ENCODE data around the gene ITGA2B. TPM values are rescaled to one million over a fixed set of nuclear protein-coding genes. Genes with fewer than 3 reads are reported as not detected.

Gene ITGA2B
- total RNA-seq (2021) (0.62 and 1.0 TPM in 2 replicates), Bru-seq, nascent RNA (percentile 23 among the genes with signal in this experiment), BruChase-seq, experiment 1, labeled RNA remaining after a 2-hour chase (percentile 20 among the genes with signal in this experiment), BruChase-seq, experiment 2, labeled RNA remaining after a 6-hour chase (percentile 29 among the genes with signal in this experiment)
- long read RNA-seq, partial matches to known transcripts = 0 of 1 reads
- long read RNA-seq, other reads (novel, unspliced or antisense) = 1 of 1 reads

GRCh38 chr17:44389281-44389680, at the start of gene ITGA2B:
Gene ITGA2B (minus strand): TSS chr17:44389649. CDS start chr17:44389473, 176 bp downstream.
- Histone ChIP-seq H3K36me3 (ENCODE audit: insufficient read depth, low read length, poor library complexity, severe bottlenecking) (no peaks in the 10 kb centered on the region), H3K4me1 (ENCODE audit: insufficient read depth, low read length, poor library complexity, severe bottlenecking) (no peaks in the 10 kb centered on the region), H3K9me3 (ENCODE audit: low read depth, low read length, poor library complexity, severe bottlenecking) (no peaks in the 10 kb centered on the region), H3K4me3 (ENCODE audit: low read depth, low read length, poor library complexity, severe bottlenecking) (no peak within 1 kb of the TSS), H3K27ac (ENCODE audit: low read depth, low read length, poor library complexity, severe bottlenecking) (no peak within 1 kb of the TSS), H3K27me3 (replicated peaks; ENCODE audit: insufficient read depth, low read depth, low read length, poor library complexity) (no peaks in the 10 kb centered on the region)
- no TSS peak for BruUV-seq (replicated peaks)
- no peak for DNase-seq (ENCODE audit: low spot score)
- TF ChIP-seq CTCF (conservative IDR thresholded peaks at IDR 0.05; ENCODE audit: low read depth, low read length) (no peak), EZH2 (IDR thresholded peaks at IDR 0.05; ENCODE audit: borderline replicate concordance, low read depth, low read length, poor library complexity, severe bottlenecking) (no peak)
- intact Hi-C loops (cut with micrococcal nuclease; ENCODE audit: unreplicated experiment) = no loop called here
- POLR2A ChIA-PET (ENCODE audit: low non-redundant PET) = no interaction called here
- CTCF ChIA-PET = no interaction called here

GRCh38 chr17:44439168-44439567, 49.7 kb upstream of the ITGA2B start:
- Histone ChIP-seq H3K27me3 (replicated peaks; ENCODE audit: insufficient read depth, low read depth, low read length, poor library complexity) (no peaks in the 10 kb centered on the region), H3K4me3 (ENCODE audit: low read depth, low read length, poor library complexity, severe bottlenecking) (no peak overlapping the region), H3K36me3 (ENCODE audit: insufficient read depth, low read length, poor library complexity, severe bottlenecking) (peaks cover 6% of the 10 kb centered on the region), H3K27ac (ENCODE audit: low read depth, low read length, poor library complexity, severe bottlenecking) (no peak overlapping the region), H3K4me1 (ENCODE audit: insufficient read depth, low read length, poor library complexity, severe bottlenecking) (peaks cover 5% of the 10 kb centered on the region), H3K9me3 (ENCODE audit: low read depth, low read length, poor library complexity, severe bottlenecking) (no peaks in the 10 kb centered on the region)
- ChIA-PET CTCF (no interaction called here), POLR2A (ENCODE audit: low non-redundant PET) (no interaction called here)
- no peak for TF ChIP-seq EZH2 (IDR thresholded peaks at IDR 0.05; ENCODE audit: borderline replicate concordance, low read depth, low read length, poor library complexity, severe bottlenecking)
- no peak for TF ChIP-seq CTCF (conservative IDR thresholded peaks at IDR 0.05; ENCODE audit: low read depth, low read length)
- DNase-seq (ENCODE audit: low spot score) = no peak
- no TSS peak for BruUV-seq (replicated peaks)
- intact Hi-C loops (cut with micrococcal nuclease; ENCODE audit: unreplicated experiment) = no loop called here

- Histone ChIP-seq H3K27me3 (replicated peaks; ENCODE audit: insufficient read depth, low read depth, low read length, poor library complexity) (no peaks in the 10 kb centered on the region), H3K4me3 (ENCODE audit: low read depth, low read length, poor library complexity, severe bottlenecking) (no peak overlapping the region), H3K36me3 (ENCODE audit: insufficient read depth, low read length, poor library complexity, severe bottlenecking) (peaks cover 6% of the 10 kb centered on the region), H3K27ac (ENCODE audit: low read depth, low read length, poor library complexity, severe bottlenecking) (no peak overlapping the region), H3K4me1 (ENCODE audit: insufficient read depth, low read length, poor library complexity, severe bottlenecking) (peaks cover 5% of the 10 kb centered on the region), H3K9me3 (ENCODE audit: low read depth, low read length, poor library complexity, severe bottlenecking) (no peaks in the 10 kb centered on the region)
- POLR2A ChIA-PET (ENCODE audit: low non-redundant PET) = no interaction called here
- CTCF ChIA-PET = no interaction called here
- intact Hi-C loops (cut with micrococcal nuclease; ENCODE audit: unreplicated experiment) = no loop called here
- BruUV-seq (replicated peaks) = no TSS peak
- DNase-seq (ENCODE audit: low spot score) = no peak
- TF ChIP-seq EZH2 (IDR thresholded peaks at IDR 0.05; ENCODE audit: borderline replicate concordance, low read depth, low read length, poor library complexity, severe bottlenecking) (no peak), CTCF (conservative IDR thresholded peaks at IDR 0.05; ENCODE audit: low read depth, low read length) (no peak)
These were observed 49.2 kb upstream of the ITGA2B start for GRCh38 chr17:44438636-44439035.

All from A673 (cell line).